Vagina (tissue), 2 donors: ENCODE data around the gene ARFGEF3.

ENCODE experiments used
- POLR2A ChIP-seq, 2 donors: fragments of 450-650 bp; IDR thresholded peaks; one replicate each; pipeline ENCODE4 v1.6.1; 2017; ENCODE audit warnings: antibody characterized with exemption in 2 of 2, mild to moderate bottlenecking in 2 of 2, moderate library complexity in 2 of 2
- POLR2AphosphoS5 ChIP-seq, 2 donors: sonication (generic); formaldehyde crosslinking; IDR thresholded peaks; one replicate each; pipeline ENCODE4 v1.9.0; 2017; ENCODE audit warnings: antibody characterized with exemption in 2 of 2, mild to moderate bottlenecking in 2 of 2, low read depth in 1 of 2; ENCODE audit not compliant: insufficient read depth in 1 of 2

GRCh38 chr6:138275976-138276375 lies 114.2 kb downstream of the ARFGEF3 start:
- TF ChIP-seq POLR2AphosphoS5 (IDR thresholded peaks at IDR 0.05; ENCODE audit: insufficient read depth in 1 of 2, low read depth in 1 of 2), result no peak
- no peak for TF ChIP-seq POLR2A (IDR thresholded peaks at IDR 0.05)
